ENCODE results near the gene LEMD2.

- TF ChIP-seq EZH2 (IDR thresholded peaks at IDR 0.05) (no peak), POLR2AphosphoS5 (IDR thresholded peaks at IDR 0.05; ENCODE audit: borderline replicate concordance, low read depth, low read length) (no peak)
These were observed 37.6 kb upstream of the LEMD2 start for GRCh38 chr6:33826537-33826936.

All from SK-N-MC (cell line).